AG04450 (cell line): ENCODE measurements around the gene CDH4. TPM values are rescaled to one million over a fixed set of nuclear protein-coding genes. Genes with fewer than 3 reads are reported as not detected.

Experiments
- CTCF ChIA-PET: fragments of 300-600, 350-600 bp; formaldehyde crosslinking; extraction: SDS; loops from one replicate; lab custom pipeline; 2022; ENCODE audit warnings: antibody characterized with exemption, inconsistent platforms; lab: Charles Lee
- POLR2A ChIA-PET: fragments of 350-600 bp; formaldehyde crosslinking; extraction: SDS; loops from one replicate; lab custom pipeline; 2021; ENCODE audit warnings: antibody characterized with exemption, inconsistent platforms; lab: Yijun Ruan, JAX
- DNase-seq: peaks from one replicate; pipeline ENCODE4 v3.0.0-alpha.2; 2011; ENCODE audit warnings: low read depth, low spot score
- H3K27ac ChIP-seq: one replicate; pipeline ENCODE4 v1.5.1; 2012; ENCODE audit warnings: low read depth, low read length, control low read depth
- H3K27me3 ChIP-seq: one replicate; pipeline ENCODE4 v1.6.0; 2012; ENCODE audit warnings: low read length; ENCODE audit not compliant: control insufficient read depth, insufficient read depth
- H3K4me3 ChIP-seq: 2 replicates; pipeline ENCODE4 v1.5.1; 2011; ENCODE audit warnings: mild to moderate bottlenecking, low read depth, low read length, control low read depth
- H3K9me3 ChIP-seq: 2 replicates; pipeline ENCODE4 v1.5.1; 2012; ENCODE audit warnings: low read length; ENCODE audit not compliant: control insufficient read depth, insufficient read depth
- CTCF ChIP-seq: IDR thresholded peaks from 2 replicates; pipeline ENCODE4 v1.5.1; 2011; ENCODE audit warnings: low read depth, low read length, control low read depth, inconsistent platforms
- polyA plus RNA-seq: library from polyadenylated mRNA; depleted of rRNA; stranded (reverse); fragments of >200 nt; gene quantifications from 2 replicates; pipeline ENCODE4 v1.2.3, GENCODE V29; 2011

The CDH4 gene
- polyA plus RNA-seq, 1 experiment = 1.6 TPM

GRCh38 chr20:61804752-61805295, 552.8 kb downstream of the CDH4 start:
- H3K27ac ChIP-seq = no peak overlapping the region
- ChIA-PET CTCF (no interaction called here), POLR2A (no interaction called here)
- peaks cover 14% of the 10 kb centered on the region for H3K27me3 ChIP-seq
- no peak overlapping the region for H3K4me3 ChIP-seq
- DNase-seq = no peak
- H3K9me3 ChIP-seq = no peaks in the 10 kb centered on the region; the same call in 1 of the 2 replicates
- TF ChIP-seq CTCF = no peak

- Histone ChIP-seq H3K27ac (no peak overlapping the region), H3K9me3 (no peaks in the 10 kb centered on the region; the same call in 1 of the 2 replicates), H3K4me3 (no peak overlapping the region), H3K27me3 (peaks cover 14% of the 10 kb centered on the region)
- no peak for DNase-seq
- CTCF ChIA-PET = no interaction called here
- TF ChIP-seq CTCF = no peak
- POLR2A ChIA-PET = no interaction called here
These were observed 553.3 kb downstream of the CDH4 start for GRCh38 chr20:61805365-61805764.

DNA sequence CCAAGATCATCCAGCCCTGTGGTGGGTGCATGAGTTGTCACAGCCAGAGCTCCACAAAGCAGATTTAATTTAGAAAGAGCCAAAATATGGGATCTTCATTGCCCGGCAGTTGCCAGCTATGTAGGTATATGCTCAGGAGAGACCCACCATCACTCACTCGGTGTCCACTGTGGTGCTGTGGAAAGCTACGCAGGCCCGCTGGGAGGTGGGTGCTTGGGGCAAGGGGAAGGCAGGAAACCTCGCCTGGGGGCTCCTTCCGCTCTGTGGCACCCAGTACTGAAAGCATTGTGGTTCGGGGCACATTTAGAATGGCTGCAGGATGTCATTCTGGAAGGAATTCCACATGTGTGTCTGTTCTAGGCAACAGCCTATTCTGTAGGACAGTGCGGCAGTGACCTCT, 553.7 kb downstream of the CDH4 start:
- ChIA-PET CTCF (no interaction called here), POLR2A (no interaction called here)
- no peak overlapping the region for H3K4me3 ChIP-seq
- no peak overlapping the region for H3K27ac ChIP-seq
- H3K9me3 ChIP-seq = no peaks in the 10 kb centered on the region; the same call in 1 of the 2 replicates
- no peak for DNase-seq
- peaks cover 13% of the 10 kb centered on the region for H3K27me3 ChIP-seq
- no peak for TF ChIP-seq CTCF

- Histone ChIP-seq H3K9me3 (no peaks in the 10 kb centered on the region; the same call in 1 of the 2 replicates), H3K4me3 (no peak overlapping the region), H3K27ac (no peak overlapping the region), H3K27me3 (peaks cover 13% of the 10 kb centered on the region)
- CTCF ChIA-PET = no interaction called here
- no peak for TF ChIP-seq CTCF
- no peak for DNase-seq
- POLR2A ChIA-PET = no interaction called here
These were observed 554.3 kb downstream of the CDH4 start for GRCh38 chr20:61806314-61806713.

DNA sequence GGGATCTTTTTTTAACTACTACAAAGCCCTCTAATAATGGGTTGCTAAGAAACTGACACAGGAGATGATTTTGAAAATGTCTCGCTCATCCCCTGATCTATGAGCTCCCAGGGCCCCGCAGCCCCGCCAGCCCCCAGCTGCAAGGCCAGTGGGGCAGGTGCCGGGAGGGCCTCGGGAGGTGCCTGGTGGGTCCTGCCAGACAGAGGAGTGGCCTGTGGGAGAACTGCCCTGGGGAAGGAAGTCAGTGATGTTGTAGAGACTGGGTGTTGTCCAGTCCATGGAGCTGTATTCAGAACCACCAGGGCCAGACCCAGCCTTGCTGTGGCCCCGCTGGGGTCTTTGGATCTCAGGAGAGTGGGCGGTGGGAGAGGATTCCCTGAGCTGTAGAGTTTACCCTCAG, 554.9 kb downstream of the CDH4 start:
- no peak for TF ChIP-seq CTCF
- CTCF ChIA-PET = no interaction called here
- Histone ChIP-seq H3K27ac (no peak overlapping the region), H3K4me3 (no peak overlapping the region), H3K27me3 (peaks cover 13% of the 10 kb centered on the region), H3K9me3 (no peaks in the 10 kb centered on the region; the same call in 1 of the 2 replicates)
- POLR2A ChIA-PET = no interaction called here
- no peak for DNase-seq
